Glutamatergic neuron (in vitro differentiated cells): Measurements from ENCODE around the gene GIPC3. TPM values are rescaled to one million over a fixed set of nuclear protein-coding genes. Genes with fewer than 3 reads are reported as not detected.

Experiments used
- DNase-seq: peaks from one replicate; pipeline ENCODE4 v3.0.0; 2022
- H3K27ac Mint-ChIP-seq: one replicate; pipeline ENCODE4 v1.8.0; 2020; ENCODE audit warnings: mild to moderate bottlenecking, mixed read lengths, inconsistent platforms; ENCODE audit not compliant: unreplicated experiment
- H3K27me3 Mint-ChIP-seq: one replicate; pipeline ENCODE4 v1.8.0; 2020; ENCODE audit warnings: mild to moderate bottlenecking, moderate library complexity, mixed read lengths, inconsistent platforms; ENCODE audit not compliant: unreplicated experiment
- H3K36me3 Mint-ChIP-seq: one replicate; pipeline ENCODE4 v1.8.0; 2020; ENCODE audit warnings: mild to moderate bottlenecking, mixed read lengths, inconsistent platforms; ENCODE audit not compliant: unreplicated experiment
- H3K4me1 Mint-ChIP-seq: one replicate; pipeline ENCODE4 v1.8.0; 2020; ENCODE audit warnings: mild to moderate bottlenecking, low read depth, mixed read lengths, inconsistent platforms; ENCODE audit not compliant: unreplicated experiment
- H3K4me3 Mint-ChIP-seq: one replicate; pipeline ENCODE4 v1.8.0; 2020; ENCODE audit warnings: mild to moderate bottlenecking, mixed read lengths, inconsistent platforms; ENCODE audit not compliant: unreplicated experiment
- H3K9me3 Mint-ChIP-seq: one replicate; pipeline ENCODE4 v1.8.0; 2020; ENCODE audit warnings: mild to moderate bottlenecking, moderate library complexity, mixed read lengths, inconsistent platforms; ENCODE audit not compliant: unreplicated experiment
- total RNA-seq: library from RNA; stranded (reverse); fragmentation: NEBNext Ultra II Directional; extraction: Animal tissue kit (Norgen Biotek cat#: 25700); gene quantifications from one replicate; pipeline ENCODE4 v1.2.1, GENCODE V29; 2021; ENCODE audit not compliant: unreplicated experiment
- TF ChIP-seq, protein P1 (sequence below): fragments of 200-600 bp; sonication (generic); IDR thresholded peaks from one replicate; pipeline ENCODE4 v1.5.0; 2021; ENCODE audit not compliant: partially characterized antibody, unreplicated experiment

The GIPC3 gene
- total RNA-seq, 1 donor from 2014 or later: 0.20 TPM

DNA sequence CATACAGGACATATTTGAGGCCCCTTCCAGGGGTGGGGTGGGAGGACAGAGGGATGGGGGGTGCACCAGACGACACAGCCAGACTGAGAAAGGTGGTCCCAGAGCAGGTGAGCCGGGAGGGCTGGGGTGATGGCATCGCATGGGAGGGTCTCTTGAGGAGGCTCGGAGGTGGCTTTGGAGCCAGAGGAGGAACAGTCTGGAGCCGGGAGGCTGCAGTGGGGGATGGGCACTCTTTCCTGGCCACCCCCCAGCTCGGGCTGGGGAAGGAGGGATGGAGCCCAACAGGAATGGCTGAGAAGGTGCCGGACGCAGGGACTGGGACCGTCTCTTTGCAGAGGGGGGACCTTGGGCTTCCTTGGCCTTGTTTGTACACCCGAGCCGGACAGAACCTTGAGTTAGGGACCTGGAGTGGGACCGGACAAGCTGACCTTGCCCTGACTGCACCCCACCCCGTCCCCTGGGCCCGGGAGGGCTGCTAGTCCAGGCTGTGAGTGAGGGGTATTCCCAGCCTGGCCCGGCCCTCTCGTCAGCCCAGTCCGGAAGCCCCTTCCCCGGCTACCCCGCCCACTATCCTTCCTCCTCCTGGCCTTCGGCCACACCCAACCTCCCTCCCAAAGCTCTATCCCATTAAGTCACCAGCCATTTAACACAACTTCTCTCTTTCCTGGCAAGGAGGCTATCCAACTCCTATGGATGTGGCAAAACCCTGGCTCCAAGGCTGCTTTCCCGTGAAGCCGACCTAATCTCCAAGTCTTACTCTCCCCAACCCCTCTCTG lies 22.2 kb downstream of the GIPC3 start:
- Mint-ChIP-seq H3K27ac (no peak overlapping the region), H3K36me3 (no peaks in the 10 kb centered on the region)
- no peak for DNase-seq

DNA sequence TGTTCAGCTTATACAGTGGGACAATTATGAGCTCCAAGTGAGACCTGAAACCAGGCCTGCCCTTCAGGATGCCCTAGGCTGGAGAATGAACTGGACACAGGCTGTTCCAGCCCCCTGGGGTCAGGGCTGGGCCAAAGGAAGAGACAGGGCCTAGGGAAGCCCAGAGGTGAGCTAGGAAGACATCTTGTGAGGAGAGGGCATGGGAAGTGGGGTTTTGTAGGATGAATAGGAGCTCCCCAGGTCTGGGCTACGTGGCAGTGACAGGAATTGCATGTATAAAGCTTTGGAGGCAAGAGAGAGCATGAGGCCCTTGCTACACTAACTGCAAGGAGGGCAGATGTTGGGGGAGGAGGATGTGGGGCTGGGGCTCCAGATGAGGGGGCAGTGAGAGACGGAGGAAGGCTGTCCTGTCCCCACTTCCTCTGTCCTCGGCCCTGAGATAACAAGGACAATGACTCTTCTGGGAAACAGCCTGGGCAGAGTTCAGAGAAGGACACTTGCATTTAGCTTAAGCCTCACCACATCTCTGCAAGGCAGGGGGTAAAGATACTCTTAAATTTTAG lies 22.9 kb downstream of the GIPC3 start:
- Mint-ChIP-seq H3K27ac (no peak overlapping the region), H3K36me3 (no peaks in the 10 kb centered on the region)

More for the DNA sequence above, 22.2 kb downstream of the GIPC3 start:
- Mint-ChIP-seq H3K4me3 (no peak overlapping the region), H3K4me1 (peaks cover 2% of the 10 kb centered on the region), H3K27me3 (peaks cover 10% of the 10 kb centered on the region), H3K9me3 (no peaks in the 10 kb centered on the region)
- TF ChIP-seq, protein P1, sequence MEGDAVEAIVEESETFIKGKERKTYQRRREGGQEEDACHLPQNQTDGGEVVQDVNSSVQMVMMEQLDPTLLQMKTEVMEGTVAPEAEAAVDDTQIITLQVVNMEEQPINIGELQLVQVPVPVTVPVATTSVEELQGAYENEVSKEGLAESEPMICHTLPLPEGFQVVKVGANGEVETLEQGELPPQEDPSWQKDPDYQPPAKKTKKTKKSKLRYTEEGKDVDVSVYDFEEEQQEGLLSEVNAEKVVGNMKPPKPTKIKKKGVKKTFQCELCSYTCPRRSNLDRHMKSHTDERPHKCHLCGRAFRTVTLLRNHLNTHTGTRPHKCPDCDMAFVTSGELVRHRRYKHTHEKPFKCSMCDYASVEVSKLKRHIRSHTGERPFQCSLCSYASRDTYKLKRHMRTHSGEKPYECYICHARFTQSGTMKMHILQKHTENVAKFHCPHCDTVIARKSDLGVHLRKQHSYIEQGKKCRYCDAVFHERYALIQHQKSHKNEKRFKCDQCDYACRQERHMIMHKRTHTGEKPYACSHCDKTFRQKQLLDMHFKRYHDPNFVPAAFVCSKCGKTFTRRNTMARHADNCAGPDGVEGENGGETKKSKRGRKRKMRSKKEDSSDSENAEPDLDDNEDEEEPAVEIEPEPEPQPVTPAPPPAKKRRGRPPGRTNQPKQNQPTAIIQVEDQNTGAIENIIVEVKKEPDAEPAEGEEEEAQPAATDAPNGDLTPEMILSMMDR: no peak

DNA sequence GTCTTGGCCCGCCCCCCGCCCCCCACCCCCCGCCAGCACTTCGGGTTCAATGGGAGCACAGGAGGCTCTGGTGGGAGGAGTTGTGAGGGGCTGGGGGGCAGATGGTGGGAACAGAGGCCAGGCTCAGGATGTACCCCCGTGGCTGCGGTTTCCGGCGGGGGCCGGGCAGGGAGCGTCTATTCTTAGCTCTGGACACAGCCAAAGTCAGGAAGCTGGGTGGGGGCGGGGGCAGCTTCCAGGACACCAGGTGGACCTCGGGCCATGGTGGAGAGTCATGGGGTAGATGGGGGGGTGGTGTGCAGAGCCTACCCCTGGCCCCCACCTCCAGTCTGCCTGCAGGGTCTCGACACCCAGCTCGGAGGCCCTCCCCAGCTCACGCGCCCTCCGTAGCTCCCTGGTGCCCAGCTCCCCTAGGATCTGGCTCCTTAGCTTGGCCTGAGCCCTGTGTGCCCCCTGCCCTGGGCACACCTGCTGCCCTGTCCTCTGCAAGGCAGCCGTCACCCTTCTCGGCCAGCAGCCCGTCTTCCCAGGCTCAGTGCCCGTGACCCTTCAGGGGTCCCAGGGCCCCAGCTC lies 23.6 kb downstream of the GIPC3 start:
- TF ChIP-seq, protein P1: no peak
- Mint-ChIP-seq H3K27me3 (peaks cover 8% of the 10 kb centered on the region), H3K4me1 (peaks cover 2% of the 10 kb centered on the region), H3K27ac (no peak overlapping the region), H3K4me3 (no peak overlapping the region), H3K36me3 (no peaks in the 10 kb centered on the region), H3K9me3 (no peaks in the 10 kb centered on the region)
- DNase-seq: no peak

More for the DNA sequence above, 22.9 kb downstream of the GIPC3 start:
- Mint-ChIP-seq H3K9me3 (no peaks in the 10 kb centered on the region), H3K4me1 (peaks cover 2% of the 10 kb centered on the region), H3K27me3 (peaks cover 10% of the 10 kb centered on the region), H3K4me3 (no peak overlapping the region)
- no peak for DNase-seq
- TF ChIP-seq, protein P1: no peak

DNA sequence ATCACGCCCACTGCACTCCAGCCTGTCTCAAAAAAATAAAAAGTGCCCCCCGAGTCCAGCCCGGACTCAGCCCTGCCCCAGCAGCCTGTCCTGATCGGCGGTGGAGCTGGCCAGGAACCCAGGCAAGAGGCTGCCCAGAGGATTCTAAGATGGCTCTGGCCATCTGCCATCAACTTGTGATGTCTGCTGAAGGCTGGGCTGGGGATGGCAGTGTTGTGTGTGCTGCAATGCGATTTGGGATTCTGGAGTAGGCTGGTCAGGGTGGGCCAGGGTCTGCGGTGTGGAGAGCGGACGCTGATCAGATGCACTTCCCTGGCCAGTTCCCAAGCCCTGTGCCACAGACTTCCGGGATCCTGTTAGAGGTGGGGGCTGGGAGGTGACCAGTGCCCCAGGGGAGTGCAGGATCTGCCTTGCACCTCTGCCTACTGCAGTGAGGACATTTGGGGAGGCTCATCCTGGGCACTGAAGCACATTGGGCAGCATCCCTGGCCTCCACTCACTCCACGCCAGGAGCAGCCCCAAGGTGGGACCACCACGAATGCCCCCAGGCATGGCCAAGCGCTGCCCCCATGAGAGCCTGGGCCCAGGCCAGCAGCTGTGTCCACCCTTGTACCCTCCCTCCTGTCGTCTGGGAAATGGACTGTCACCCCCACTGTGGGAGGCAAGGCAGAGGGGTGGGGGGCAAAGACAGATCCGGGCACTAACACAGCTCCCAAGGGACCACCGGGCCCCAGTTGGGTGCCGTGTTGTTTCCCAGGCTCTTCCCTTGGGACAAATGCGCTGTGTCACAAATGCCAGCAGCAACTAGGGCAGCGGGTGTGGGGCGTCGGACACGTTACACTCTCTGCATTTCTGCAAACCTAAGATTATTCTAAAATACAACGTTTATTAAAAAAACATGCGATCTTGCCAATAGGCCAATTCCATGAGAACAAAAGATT lies 24.8 kb downstream of the GIPC3 start:
- Mint-ChIP-seq H3K27me3 (peaks cover 8% of the 10 kb centered on the region), H3K36me3 (no peaks in the 10 kb centered on the region), H3K4me3 (no peak overlapping the region), H3K9me3 (no peaks in the 10 kb centered on the region), H3K4me1 (peaks cover 2% of the 10 kb centered on the region), H3K27ac (no peak overlapping the region)
- DNase-seq: no peak
- TF ChIP-seq, protein P1: no peak
